GM13977 (cell line): ENCODE measurements around the gene MS4A15.

ENCODE experiments used
- DNase-seq: peaks from one replicate; pipeline ENCODE4 v3.0.0; 2012; ENCODE audit warnings: low spot score
- in situ Hi-C: fragments of 300-500 bp; cut with MboI; formaldehyde crosslinking; loops from one replicate; pipeline ENCODE4 v1.12.0; 2022; ENCODE audit warnings: low sequenced_read_pairs, low pct_unique_long_range_greater_than_20kb, mixed read lengths, inconsistent platforms; ENCODE audit not compliant: unreplicated experiment
- TF ChIP-seq, protein P1 (sequence below): IDR thresholded peaks from 2 replicates; pipeline ENCODE4 v1.5.1; 2012; ENCODE audit warnings: mild to moderate bottlenecking, control low read depth; ENCODE audit not compliant: insufficient read depth; ENCODE audit errors: extremely low read depth, missing control alignments

The MS4A15 gene

GRCh38 chr11:60767388-60767811 lies 10.7 kb downstream of the MS4A15 start:
- in situ Hi-C loops: loop anchor here (25.0 kb wide), 1 partner anchor 405 kb away; no protein-coding TSS in a partner anchor

GRCh38 chr11:60768202-60768601 lies 11.5 kb downstream of the MS4A15 start:
- TF ChIP-seq, protein P1, sequence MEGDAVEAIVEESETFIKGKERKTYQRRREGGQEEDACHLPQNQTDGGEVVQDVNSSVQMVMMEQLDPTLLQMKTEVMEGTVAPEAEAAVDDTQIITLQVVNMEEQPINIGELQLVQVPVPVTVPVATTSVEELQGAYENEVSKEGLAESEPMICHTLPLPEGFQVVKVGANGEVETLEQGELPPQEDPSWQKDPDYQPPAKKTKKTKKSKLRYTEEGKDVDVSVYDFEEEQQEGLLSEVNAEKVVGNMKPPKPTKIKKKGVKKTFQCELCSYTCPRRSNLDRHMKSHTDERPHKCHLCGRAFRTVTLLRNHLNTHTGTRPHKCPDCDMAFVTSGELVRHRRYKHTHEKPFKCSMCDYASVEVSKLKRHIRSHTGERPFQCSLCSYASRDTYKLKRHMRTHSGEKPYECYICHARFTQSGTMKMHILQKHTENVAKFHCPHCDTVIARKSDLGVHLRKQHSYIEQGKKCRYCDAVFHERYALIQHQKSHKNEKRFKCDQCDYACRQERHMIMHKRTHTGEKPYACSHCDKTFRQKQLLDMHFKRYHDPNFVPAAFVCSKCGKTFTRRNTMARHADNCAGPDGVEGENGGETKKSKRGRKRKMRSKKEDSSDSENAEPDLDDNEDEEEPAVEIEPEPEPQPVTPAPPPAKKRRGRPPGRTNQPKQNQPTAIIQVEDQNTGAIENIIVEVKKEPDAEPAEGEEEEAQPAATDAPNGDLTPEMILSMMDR: no peak
- no peak for DNase-seq
- in situ Hi-C loops: loop anchor here (25.0 kb wide), 1 partner anchor 406 kb away; no protein-coding TSS in a partner anchor

More at GRCh38 chr11:60767388-60767811, 10.7 kb downstream of the MS4A15 start:
- TF ChIP-seq, protein P1: peak; percentile 17
- no peak for DNase-seq

DNA sequence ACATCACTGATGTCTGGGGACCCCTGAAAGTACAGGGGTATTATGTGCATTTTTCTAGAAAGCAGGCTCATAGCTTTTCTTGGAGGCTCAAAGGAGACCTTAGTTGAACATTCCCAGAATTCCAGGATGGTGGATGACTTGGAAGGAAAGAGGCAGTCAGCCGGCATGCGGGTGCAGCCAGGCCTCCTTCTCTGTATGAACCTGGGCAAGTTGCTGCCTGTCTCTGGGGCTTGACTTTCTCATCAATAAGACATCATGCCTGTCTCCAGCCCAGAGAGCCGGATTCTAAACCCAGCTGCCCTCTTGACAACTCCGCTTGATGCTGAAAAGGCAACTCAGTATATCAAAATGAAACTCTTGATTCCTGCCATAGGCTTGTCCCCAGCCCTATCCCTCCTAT lies 12.6 kb downstream of the MS4A15 start:
- in situ Hi-C loops: loop anchor here (25.0 kb wide), 1 partner anchor 407 kb away; no protein-coding TSS in a partner anchor
- DNase-seq: no peak

DNA sequence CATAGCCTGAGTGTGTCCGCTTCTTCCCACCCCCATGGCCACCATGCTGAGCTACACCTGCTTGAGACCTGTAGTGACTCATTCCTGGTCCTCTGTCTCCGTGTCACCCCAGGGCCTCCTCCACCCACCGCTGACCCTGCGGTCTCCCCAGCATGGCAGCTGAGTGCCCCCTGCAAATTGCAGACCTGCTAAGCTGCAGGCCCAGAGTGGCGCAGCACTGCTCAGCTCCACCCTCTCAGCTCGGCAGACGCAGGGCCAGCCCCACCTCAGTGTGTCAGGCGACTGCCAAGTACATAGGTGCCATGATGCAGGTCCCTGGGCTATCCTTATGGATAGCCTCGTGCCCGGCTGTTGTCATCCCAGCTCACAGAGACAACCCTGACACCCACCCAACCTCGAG lies 13.1 kb downstream of the MS4A15 start:
- in situ Hi-C loops: loop anchor here (25.0 kb wide), 1 partner anchor 408 kb away; no protein-coding TSS in a partner anchor
- DNase-seq: no peak

More for the DNA sequence above, 12.6 kb downstream of the MS4A15 start:
- TF ChIP-seq, protein P1: no peak

GRCh38 chr11:60771146-60771545 lies 14.5 kb downstream of the MS4A15 start:
- in situ Hi-C loops: loop anchor here (25.0 kb wide), 1 partner anchor 409 kb away; no protein-coding TSS in a partner anchor
- TF ChIP-seq, protein P1: no peak
- DNase-seq: no peak

More for the DNA sequence above, 13.1 kb downstream of the MS4A15 start:
- TF ChIP-seq, protein P1: no peak

GRCh38 chr11:60771879-60772525 lies 15.3 kb downstream of the MS4A15 start:
- TF ChIP-seq, protein P1: no peak
- in situ Hi-C loops: loop anchor here (25.0 kb wide), 1 partner anchor 410 kb away; no protein-coding TSS in a partner anchor
- no peak for DNase-seq
